Measurements from ENCODE around the gene NR3C1. TPM values are rescaled to one million over a fixed set of nuclear protein-coding genes. Genes with fewer than 3 reads are reported as not detected.

The NR3C1 gene
- total RNA-seq, 1 donor from 2014 or later: 63.9 TPM

DNA sequence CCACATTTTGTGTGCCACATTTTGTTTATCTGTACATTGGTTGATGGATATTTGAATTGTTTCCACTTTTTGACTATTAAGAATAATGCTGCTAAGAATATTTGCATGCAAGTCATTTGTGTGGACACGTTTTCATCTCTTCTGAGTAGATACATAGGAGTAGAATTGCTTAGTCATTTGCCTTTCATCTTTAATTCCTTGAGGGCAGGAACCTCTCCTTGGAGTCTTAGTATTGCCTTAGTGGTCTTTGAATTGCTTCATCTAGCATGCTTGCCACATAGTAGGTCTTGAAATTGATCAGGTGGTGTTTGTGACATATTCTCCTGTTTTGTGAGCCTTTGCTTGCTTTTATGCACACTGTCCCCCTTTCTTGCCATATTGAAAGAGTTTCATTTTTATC lies 128.5 kb downstream of the NR3C1 start:
- intact Hi-C loops (cut with micrococcal nuclease): loop anchor here (5.0 kb wide), 1 partner anchor 253 kb away; no protein-coding TSS in a partner anchor

GRCh38 chr5:143271431-143271830 lies 132.1 kb downstream of the NR3C1 start:
- intact Hi-C loops (cut with micrococcal nuclease): no loop called here

DNA sequence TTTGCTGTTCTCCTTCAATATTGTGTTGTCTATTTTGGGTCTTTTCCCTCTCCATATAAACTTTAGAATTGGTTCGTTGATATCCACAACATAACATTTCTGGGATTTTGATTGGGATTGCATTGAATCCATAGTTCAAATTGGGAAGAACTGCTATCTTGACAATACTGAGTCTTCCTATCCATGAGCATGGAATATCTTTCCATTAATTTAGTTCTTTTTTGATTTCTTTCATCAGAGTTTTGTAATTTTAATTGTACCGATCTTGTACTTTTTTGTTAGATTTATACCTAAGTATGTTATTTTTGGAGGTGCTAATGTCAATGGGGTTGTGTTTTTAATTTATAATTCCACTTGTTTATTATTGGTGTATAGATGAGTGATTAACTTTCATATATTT lies 135.1 kb downstream of the NR3C1 start:
- intact Hi-C loops (cut with micrococcal nuclease): no loop called here

- intact Hi-C loops (cut with micrococcal nuclease): no loop called here
These were observed 136.3 kb downstream of the NR3C1 start for GRCh38 chr5:143267186-143267585.

- intact Hi-C loops (cut with micrococcal nuclease): no loop called here
These were observed 137.5 kb downstream of the NR3C1 start for GRCh38 chr5:143265995-143266394.

GRCh38 chr5:143263272-143263810 lies 140.1 kb downstream of the NR3C1 start:
- intact Hi-C loops (cut with micrococcal nuclease): no loop called here

GRCh38 chr5:143262393-143263174 lies 140.9 kb downstream of the NR3C1 start:
- intact Hi-C loops (cut with micrococcal nuclease): no loop called here

- intact Hi-C loops (cut with micrococcal nuclease): no loop called here
These were observed 141.6 kb downstream of the NR3C1 start for GRCh38 chr5:143261748-143262392.

- intact Hi-C loops (cut with micrococcal nuclease): no loop called here
These were observed 144.3 kb downstream of the NR3C1 start for GRCh38 chr5:143259254-143259605.

- intact Hi-C loops (cut with micrococcal nuclease): no loop called here
These were observed 144.8 kb downstream of the NR3C1 start for GRCh38 chr5:143258559-143259253.

DNA sequence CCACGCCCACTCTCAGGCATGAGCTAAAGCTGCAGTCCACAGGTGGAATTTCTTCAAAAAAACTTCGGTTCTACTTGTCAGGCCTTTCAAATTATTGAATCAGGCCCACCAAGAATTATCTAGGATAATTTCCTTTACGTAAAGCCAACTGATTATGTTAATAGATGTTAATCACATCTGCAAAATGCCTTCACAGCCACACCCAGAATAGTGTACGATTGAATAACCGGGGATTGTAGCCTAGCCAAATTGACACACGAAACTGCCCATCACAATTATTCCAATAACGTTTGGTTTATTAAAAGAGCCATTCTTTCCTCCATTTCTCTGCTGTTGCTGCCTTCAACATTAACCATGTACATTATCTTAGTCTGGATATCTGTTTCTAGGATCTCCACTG lies 148.7 kb downstream of the NR3C1 start:
- intact Hi-C loops (cut with micrococcal nuclease): no loop called here

- intact Hi-C loops (cut with micrococcal nuclease): no loop called here
These were observed 151.5 kb downstream of the NR3C1 start for GRCh38 chr5:143251946-143252345.

DNA sequence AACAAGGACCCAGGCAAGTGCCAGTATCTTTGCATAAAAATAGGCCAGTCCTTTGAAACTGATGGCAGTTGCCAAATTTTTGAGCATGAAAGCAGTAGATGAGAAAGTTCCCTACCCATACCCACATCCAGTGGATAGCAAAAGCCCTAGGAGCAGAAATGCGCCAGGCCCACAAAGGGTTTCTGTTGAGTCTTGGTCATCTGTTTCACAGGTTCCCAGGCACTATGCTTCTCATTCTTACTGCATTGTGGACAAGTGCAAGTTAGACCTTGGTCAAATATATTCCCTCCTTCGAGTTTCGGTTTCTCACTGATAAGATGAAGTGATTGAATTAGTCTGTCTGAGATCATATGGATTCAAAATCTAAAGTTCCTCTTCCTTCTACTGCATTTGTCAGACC lies 152.3 kb downstream of the NR3C1 start:
- intact Hi-C loops (cut with micrococcal nuclease): no loop called here

GRCh38 chr5:143249851-143250250 lies 153.6 kb downstream of the NR3C1 start:
- intact Hi-C loops (cut with micrococcal nuclease): no loop called here

DNA sequence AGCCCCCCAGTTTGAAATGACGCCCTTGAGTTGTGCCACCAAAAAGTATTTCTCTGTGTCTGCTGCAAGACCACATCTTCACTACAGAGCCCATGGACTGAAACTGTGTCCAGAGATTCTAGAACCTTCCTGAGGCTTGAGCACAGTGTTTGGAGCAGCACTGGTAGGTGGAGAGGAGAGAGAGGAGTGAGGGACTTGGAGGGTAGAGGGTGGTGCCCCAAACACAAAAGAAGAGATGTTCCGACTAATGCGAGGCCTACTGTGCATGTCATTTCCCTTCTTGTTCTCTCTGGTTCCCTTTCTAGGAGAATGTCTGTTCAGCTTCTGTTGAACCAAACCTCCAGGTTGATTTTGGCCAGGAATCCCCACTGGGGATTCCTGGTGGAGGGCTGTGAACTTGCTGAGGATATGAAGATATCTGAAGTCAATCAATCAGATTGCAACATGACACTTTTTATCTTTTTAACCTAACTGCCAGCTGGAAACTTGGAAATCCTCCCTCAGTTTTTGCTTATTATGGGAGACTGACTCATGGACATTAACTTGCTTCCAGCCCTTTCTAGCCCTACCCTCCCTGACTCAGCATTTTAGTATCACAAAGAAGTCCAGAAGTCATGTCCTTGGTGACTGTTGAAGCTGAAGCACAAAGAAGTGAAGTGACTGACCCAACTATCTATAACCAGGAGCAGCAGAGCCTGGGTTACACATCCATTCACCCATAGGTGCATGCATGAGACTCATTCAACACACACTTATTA lies 154.5 kb downstream of the NR3C1 start:
- intact Hi-C loops (cut with micrococcal nuclease): no loop called here

DNA sequence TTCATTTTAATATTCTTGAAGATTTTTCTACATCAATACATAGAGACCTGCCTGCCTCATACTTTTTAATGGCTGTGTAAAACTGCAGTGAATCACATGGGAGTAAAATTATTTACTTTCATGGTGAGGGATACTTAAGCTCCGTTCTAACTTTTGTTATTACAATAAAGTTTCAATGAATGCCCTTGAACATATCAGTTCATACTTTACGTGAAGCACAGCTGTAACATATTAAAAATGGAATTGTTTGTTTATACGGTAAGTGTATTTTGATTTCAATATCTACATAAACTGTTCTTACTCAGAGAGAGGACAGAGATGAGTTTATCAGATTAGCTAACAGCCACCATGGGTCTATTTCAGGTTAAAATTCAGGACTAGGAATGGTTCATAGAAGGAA lies 155.1 kb downstream of the NR3C1 start:
- intact Hi-C loops (cut with micrococcal nuclease): no loop called here

DNA sequence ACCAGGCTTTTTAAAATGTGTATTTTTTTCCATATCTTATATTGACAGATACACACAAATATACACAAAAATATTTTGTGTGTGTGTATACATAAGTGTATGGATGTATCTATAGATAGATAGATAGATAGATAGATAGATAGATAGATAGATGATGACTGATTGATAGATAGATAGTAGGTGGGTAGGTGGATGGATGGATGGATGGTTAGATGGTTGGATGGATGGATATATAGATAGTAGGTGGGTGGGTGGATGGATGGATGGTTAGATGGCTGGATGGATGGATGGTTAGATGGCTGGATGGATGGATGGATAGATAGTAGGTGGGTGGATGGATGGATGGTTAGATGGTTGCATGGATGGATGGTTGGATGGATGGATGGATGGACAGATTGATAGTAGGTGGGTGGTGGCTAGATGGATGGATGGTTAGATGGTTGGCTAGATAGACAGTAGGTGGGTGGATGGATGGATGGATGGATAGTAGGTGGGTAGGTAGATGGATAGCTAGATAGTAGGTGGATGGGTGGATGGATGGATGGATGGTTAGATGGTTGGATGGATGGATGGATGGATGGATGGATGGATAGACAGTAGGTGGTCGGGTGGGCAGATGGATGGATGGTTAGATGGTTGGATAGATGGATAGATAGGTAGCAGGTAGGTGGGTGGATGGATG lies 156.2 kb downstream of the NR3C1 start:
- intact Hi-C loops (cut with micrococcal nuclease): no loop called here

- intact Hi-C loops (cut with micrococcal nuclease): no loop called here
These were observed 157.4 kb downstream of the NR3C1 start for GRCh38 chr5:143245929-143246561.

DNA sequence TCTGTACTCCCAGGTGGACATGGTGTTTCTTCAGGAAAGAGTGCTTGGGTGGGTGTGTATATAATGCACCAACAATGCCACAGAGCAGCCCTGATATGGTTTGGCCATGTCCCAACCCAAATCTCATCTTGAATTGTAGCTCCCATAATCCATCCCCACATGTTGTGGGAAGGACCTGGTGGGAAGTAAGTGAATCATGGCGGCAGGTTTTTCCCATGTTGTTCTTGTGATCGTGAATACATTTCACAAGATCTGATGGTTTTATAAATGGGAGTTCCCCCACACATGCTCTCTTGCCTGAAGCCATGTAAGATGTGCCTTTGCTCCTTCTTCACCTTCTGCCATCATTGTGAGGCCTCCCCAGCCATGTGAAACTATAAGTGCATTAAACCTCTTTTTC lies 158.5 kb downstream of the NR3C1 start:
- intact Hi-C loops (cut with micrococcal nuclease): no loop called here

DNA sequence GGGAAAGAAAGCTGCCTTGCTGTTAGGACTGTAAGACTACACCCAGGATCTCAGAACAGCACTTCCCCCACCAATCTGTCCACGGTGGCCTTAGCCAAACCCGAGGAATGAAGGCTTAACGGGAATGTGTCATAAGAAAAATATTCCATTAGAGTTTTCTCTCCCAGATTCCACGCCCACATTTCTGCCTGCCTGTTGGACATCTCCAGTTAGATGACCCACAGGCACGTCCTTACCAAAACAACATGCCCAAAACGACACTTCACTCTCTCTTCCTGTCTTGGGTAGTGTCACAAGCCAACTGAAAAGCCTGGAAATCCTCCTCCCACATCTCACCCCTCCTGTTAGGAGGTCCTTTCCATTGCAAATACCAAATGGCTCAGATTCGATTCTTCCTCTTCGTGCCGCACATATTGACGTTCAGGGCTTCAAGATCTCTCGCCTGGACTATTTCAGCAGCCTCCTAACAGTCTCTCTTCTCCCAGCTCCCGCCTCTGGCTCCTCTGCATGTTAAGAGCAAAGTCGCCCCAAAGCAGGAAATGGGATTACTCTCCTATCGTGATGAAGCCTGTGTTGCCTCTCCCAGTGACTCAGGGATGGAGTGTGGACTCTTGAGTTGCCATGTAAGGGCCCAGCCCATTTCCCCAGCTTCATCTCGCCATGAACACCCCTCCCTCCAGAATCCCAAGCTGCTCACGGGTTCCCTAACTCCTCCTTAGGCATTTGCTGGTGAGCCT lies 159.3 kb downstream of the NR3C1 start:
- intact Hi-C loops (cut with micrococcal nuclease): no loop called here
